ENCODE measurements around the gene DYNC2LI1.
"Not testable (repeated sequence)": the region's sequence is repeated elsewhere in the genome, so short reads cannot be mapped to it uniquely, and the experiment has no call there.

The DYNC2LI1 gene

GRCh38 chr2:43773876-43774613 is at the start of gene DYNC2LI1:
TSS of gene DYNC2LI1 (plus strand) at chr2:43774039. CDS start at chr2:43774139, 100 bp downstream.
- H3K9ac ChIP-seq (ENCODE audit: low read length) = peak within 1 kb of the TSS; percentile 86
- peaks cover 4% of the 10 kb centered on the region for H3K4me1 ChIP-seq (ENCODE audit: control insufficient read depth, insufficient read depth, low read length)
- DNase-seq (ENCODE audit: low read depth) = peak; percentile 97
- H3K36me3 ChIP-seq (ENCODE audit: control insufficient read depth, insufficient read depth, low read length, severe bottlenecking) = peaks cover 12% of the 10 kb centered on the region
- no peaks in the 10 kb centered on the region for H3K9me3 ChIP-seq (ENCODE audit: control insufficient read depth, low read length)
- H3K4me3 ChIP-seq (ENCODE audit: low read length) = peak within 1 kb of the TSS; percentile 87
- H3K27me3 ChIP-seq (replicated peaks; ENCODE audit: control insufficient read depth, insufficient read depth, low read length) = no peaks in the 10 kb centered on the region

- Histone ChIP-seq H3K36me3 (ENCODE audit: control insufficient read depth, insufficient read depth, low read length, severe bottlenecking) (no peaks in the 10 kb centered on the region), H3K9me3 (ENCODE audit: control insufficient read depth, low read length) (peaks cover 2% of the 10 kb centered on the region), H3K9ac (ENCODE audit: low read length) (no peak overlapping the region), H3K4me1 (ENCODE audit: control insufficient read depth, insufficient read depth, low read length) (peaks cover 6% of the 10 kb centered on the region), H3K4me3 (ENCODE audit: low read length) (no peak overlapping the region), H3K27me3 (replicated peaks; ENCODE audit: control insufficient read depth, insufficient read depth, low read length) (no peaks in the 10 kb centered on the region)
- no peak for DNase-seq (ENCODE audit: low read depth)
Measured at GRCh38 chr2:43724728-43725526, 48.9 kb upstream of the DYNC2LI1 start.

- no peak overlapping the region for H3K4me3 ChIP-seq (ENCODE audit: low read length)
- peaks cover 2% of the 10 kb centered on the region for H3K9me3 ChIP-seq (ENCODE audit: control insufficient read depth, low read length)
- H3K36me3 ChIP-seq (ENCODE audit: control insufficient read depth, insufficient read depth, low read length, severe bottlenecking) = no peaks in the 10 kb centered on the region
- peaks cover 9% of the 10 kb centered on the region for H3K4me1 ChIP-seq (ENCODE audit: control insufficient read depth, insufficient read depth, low read length)
- no peaks in the 10 kb centered on the region for H3K27me3 ChIP-seq (replicated peaks; ENCODE audit: control insufficient read depth, insufficient read depth, low read length)
- H3K9ac ChIP-seq (ENCODE audit: low read length) = no peak overlapping the region
- DNase-seq (ENCODE audit: low read depth) = no peak
Measured at GRCh38 chr2:43725711-43726246, 48.1 kb upstream of the DYNC2LI1 start.

- H3K4me3 ChIP-seq (ENCODE audit: low read length); H3K9me3 ChIP-seq (ENCODE audit: control insufficient read depth, low read length); H3K9ac ChIP-seq (ENCODE audit: low read length); DNase-seq (ENCODE audit: low read depth); H3K36me3 ChIP-seq (ENCODE audit: control insufficient read depth, insufficient read depth, low read length, severe bottlenecking); H3K27me3 ChIP-seq (replicated peaks; ENCODE audit: control insufficient read depth, insufficient read depth, low read length): not testable (repeated sequence)
- peaks cover 20% of the 10 kb centered on the region for H3K4me1 ChIP-seq (ENCODE audit: control insufficient read depth, insufficient read depth, low read length)
Measured at GRCh38 chr2:43726961-43727633, 46.7 kb upstream of the DYNC2LI1 start.

- peaks cover 2% of the 10 kb centered on the region for H3K9me3 ChIP-seq (ENCODE audit: control insufficient read depth, low read length)
- H3K27me3 ChIP-seq (replicated peaks; ENCODE audit: control insufficient read depth, insufficient read depth, low read length) = no peaks in the 10 kb centered on the region
- H3K9ac ChIP-seq (ENCODE audit: low read length) = no peak overlapping the region
- H3K4me1 ChIP-seq (ENCODE audit: control insufficient read depth, insufficient read depth, low read length) = peaks cover 20% of the 10 kb centered on the region
- H3K36me3 ChIP-seq (ENCODE audit: control insufficient read depth, insufficient read depth, low read length, severe bottlenecking) = no peaks in the 10 kb centered on the region
- no peak for DNase-seq (ENCODE audit: low read depth)
- H3K4me3 ChIP-seq (ENCODE audit: low read length) = no peak overlapping the region
Measured at GRCh38 chr2:43727634-43728014, 46.2 kb upstream of the DYNC2LI1 start.

- Histone ChIP-seq H3K27me3 (replicated peaks; ENCODE audit: control insufficient read depth, insufficient read depth, low read length) (no peaks in the 10 kb centered on the region), H3K36me3 (ENCODE audit: control insufficient read depth, insufficient read depth, low read length, severe bottlenecking) (no peaks in the 10 kb centered on the region), H3K9ac (ENCODE audit: low read length) (no peak overlapping the region), H3K9me3 (ENCODE audit: control insufficient read depth, low read length) (peaks cover 2% of the 10 kb centered on the region), H3K4me3 (ENCODE audit: low read length) (no peak overlapping the region), H3K4me1 (ENCODE audit: control insufficient read depth, insufficient read depth, low read length) (peaks cover 20% of the 10 kb centered on the region)
- no peak for DNase-seq (ENCODE audit: low read depth)
Measured at GRCh38 chr2:43729491-43730174, 44.2 kb upstream of the DYNC2LI1 start.

- Histone ChIP-seq H3K4me3 (ENCODE audit: low read length) (no peak overlapping the region), H3K9me3 (ENCODE audit: control insufficient read depth, low read length) (peaks cover 2% of the 10 kb centered on the region), H3K27me3 (replicated peaks; ENCODE audit: control insufficient read depth, insufficient read depth, low read length) (no peaks in the 10 kb centered on the region), H3K36me3 (ENCODE audit: control insufficient read depth, insufficient read depth, low read length, severe bottlenecking) (no peaks in the 10 kb centered on the region), H3K9ac (ENCODE audit: low read length) (peak overlapping the region; percentile 64), H3K4me1 (ENCODE audit: control insufficient read depth, insufficient read depth, low read length) (peaks cover 14% of the 10 kb centered on the region)
- no peak for DNase-seq (ENCODE audit: low read depth)
Measured at GRCh38 chr2:43731211-43731610, 42.6 kb upstream of the DYNC2LI1 start.

GRCh38 chr2:43736637-43737036 is 37.2 kb upstream of the DYNC2LI1 start:
- no peak for DNase-seq (ENCODE audit: low read depth)
- Histone ChIP-seq H3K4me3 (ENCODE audit: low read length) (peak overlapping the region; percentile 9), H3K27me3 (replicated peaks; ENCODE audit: control insufficient read depth, insufficient read depth, low read length) (no peaks in the 10 kb centered on the region), H3K36me3 (ENCODE audit: control insufficient read depth, insufficient read depth, low read length, severe bottlenecking) (no peaks in the 10 kb centered on the region), H3K9ac (ENCODE audit: low read length) (no peak overlapping the region), H3K9me3 (ENCODE audit: control insufficient read depth, low read length) (no peaks in the 10 kb centered on the region), H3K4me1 (ENCODE audit: control insufficient read depth, insufficient read depth, low read length) (peaks cover 24% of the 10 kb centered on the region)

- no peak overlapping the region for H3K9ac ChIP-seq (ENCODE audit: low read length)
- peak; percentile 65 for DNase-seq (ENCODE audit: low read depth)
- peak overlapping the region; percentile 12 for H3K4me3 ChIP-seq (ENCODE audit: low read length)
- peaks cover 21% of the 10 kb centered on the region for H3K4me1 ChIP-seq (ENCODE audit: control insufficient read depth, insufficient read depth, low read length)
- no peaks in the 10 kb centered on the region for H3K9me3 ChIP-seq (ENCODE audit: control insufficient read depth, low read length)
- H3K36me3 ChIP-seq (ENCODE audit: control insufficient read depth, insufficient read depth, low read length, severe bottlenecking) = no peaks in the 10 kb centered on the region
- no peaks in the 10 kb centered on the region for H3K27me3 ChIP-seq (replicated peaks; ENCODE audit: control insufficient read depth, insufficient read depth, low read length)
Measured at GRCh38 chr2:43737097-43737854, 36.6 kb upstream of the DYNC2LI1 start.

- H3K36me3 ChIP-seq (ENCODE audit: control insufficient read depth, insufficient read depth, low read length, severe bottlenecking) = peaks cover 3% of the 10 kb centered on the region
- peaks cover 21% of the 10 kb centered on the region for H3K4me1 ChIP-seq (ENCODE audit: control insufficient read depth, insufficient read depth, low read length)
- peak overlapping the region; percentile 12 for H3K4me3 ChIP-seq (ENCODE audit: low read length)
- DNase-seq (ENCODE audit: low read depth) = no peak
- H3K9me3 ChIP-seq (ENCODE audit: control insufficient read depth, low read length) = no peaks in the 10 kb centered on the region
- no peak overlapping the region for H3K9ac ChIP-seq (ENCODE audit: low read length)
- no peaks in the 10 kb centered on the region for H3K27me3 ChIP-seq (replicated peaks; ENCODE audit: control insufficient read depth, insufficient read depth, low read length)
Measured at GRCh38 chr2:43737855-43738254, 36.0 kb upstream of the DYNC2LI1 start.

All from adipocyte (in vitro differentiated cells).